ENCODE results near the gene FASN.

Gene FASN

GRCh38 chr17:82086941-82087906 is 10.8 kb downstream of the FASN start:
- no peak for DNase-seq

- no peak for DNase-seq
Measured at GRCh38 chr17:82085931-82086764, 11.9 kb downstream of the FASN start.

GRCh38 chr17:82085031-82085861 is 12.8 kb downstream of the FASN start:
- DNase-seq, result no peak

- DNase-seq, result no peak
Measured at GRCh38 chr17:82084373-82085030, 13.5 kb downstream of the FASN start.

- no peak for DNase-seq
Measured at GRCh38 chr17:82083533-82084359, 14.3 kb downstream of the FASN start.

GRCh38 chr17:82083009-82083408 is 15.0 kb downstream of the FASN start:
- DNase-seq, result no peak

- no peak for DNase-seq
Measured at GRCh38 chr17:82082456-82082855, 15.6 kb downstream of the FASN start.

GRCh38 chr17:82081966-82082365 is 16.1 kb downstream of the FASN start:
- DNase-seq, result no peak

GRCh38 chr17:82081546-82081945 is 16.5 kb downstream of the FASN start:
- DNase-seq, result no peak

GRCh38 chr17:82080789-82081464 is 17.1 kb downstream of the FASN start:
- no peak for DNase-seq

GRCh38 chr17:82080048-82080788 is 17.8 kb downstream of the FASN start:
- no peak for DNase-seq

- DNase-seq, result no peak
Measured at GRCh38 chr17:82079001-82079677, 18.9 kb downstream of the FASN start.

- no peak for DNase-seq
Measured at GRCh38 chr17:82078433-82078832, 19.6 kb downstream of the FASN start.

- DNase-seq, result no peak
Measured at GRCh38 chr17:82077617-82078358, 20.2 kb downstream of the FASN start.

GRCh38 chr17:82076785-82077591 is 21.0 kb downstream of the FASN start:
- no peak for DNase-seq

- no peak for DNase-seq
Measured at GRCh38 chr17:82076018-82076784, 21.8 kb downstream of the FASN start.

- no peak for DNase-seq
Measured at GRCh38 chr17:82073446-82073845, 24.6 kb downstream of the FASN start.

All from SHP77 (cell line).